DLD1 (cell line): ENCODE results near the gene POLD2.

ENCODE experiments used
- in situ Hi-C: cut with HindIII; loops from 2 replicates; pipeline ENCODE4 v1.10.0; 2017; ENCODE audit warnings: low sequenced_read_pairs

The POLD2 gene

GRCh38 chr7:44084701-44085100 lies 38.6 kb downstream of the POLD2 start:
- in situ Hi-C loops: no loop called here

- in situ Hi-C loops: no loop called here
Measured at GRCh38 chr7:44083796-44084195, 39.6 kb downstream of the POLD2 start.

GRCh38 chr7:44082541-44083207 lies 40.7 kb downstream of the POLD2 start:
- in situ Hi-C loops: no loop called here

- in situ Hi-C loops: no loop called here
Measured at GRCh38 chr7:44081266-44081748, 42.0 kb downstream of the POLD2 start.

- in situ Hi-C loops: no loop called here
Measured at GRCh38 chr7:44080686-44081265, 42.6 kb downstream of the POLD2 start.

- in situ Hi-C loops: no loop called here
Measured at GRCh38 chr7:44080118-44080517, 43.2 kb downstream of the POLD2 start.

- in situ Hi-C loops: no loop called here
Measured at GRCh38 chr7:44079331-44080021, 43.9 kb downstream of the POLD2 start.

GRCh38 chr7:44078521-44078920 lies 44.8 kb downstream of the POLD2 start:
- in situ Hi-C loops: no loop called here

- in situ Hi-C loops: no loop called here
Measured at GRCh38 chr7:44077681-44078091, 45.7 kb downstream of the POLD2 start.

- in situ Hi-C loops: no loop called here
Measured at GRCh38 chr7:44077061-44077460, 46.3 kb downstream of the POLD2 start.

- in situ Hi-C loops: no loop called here
Measured at GRCh38 chr7:44076101-44076895, 47.0 kb downstream of the POLD2 start.

GRCh38 chr7:44075296-44076075 lies 47.9 kb downstream of the POLD2 start:
- in situ Hi-C loops: no loop called here

- in situ Hi-C loops: no loop called here
Measured at GRCh38 chr7:44074349-44074695, 49.0 kb downstream of the POLD2 start.

- in situ Hi-C loops: no loop called here
Measured at GRCh38 chr7:44073664-44074348, 49.5 kb downstream of the POLD2 start.

- in situ Hi-C loops: no loop called here
Measured at GRCh38 chr7:44072364-44073231, 50.8 kb downstream of the POLD2 start.

- in situ Hi-C loops: no loop called here
Measured at GRCh38 chr7:44071726-44072363, 51.5 kb downstream of the POLD2 start.

GRCh38 chr7:44068054-44068453 lies 55.3 kb downstream of the POLD2 start:
- in situ Hi-C loops: loop anchor here (10.0 kb wide), 1 partner anchor 147 kb away; no protein-coding TSS in a partner anchor
